Uterus (tissue), 4 donors: ENCODE results near the gene CES3. TPM values are rescaled to one million over a fixed set of nuclear protein-coding genes. Genes with fewer than 3 reads are reported as not detected.
A peak's percentile ranks its signal among the peaks of the same experiment; 100 is the strongest.

ENCODE experiments used
- DNase-seq, 2 donors: peaks; one replicate each; pipeline ENCODE4 v3.0.0-alpha.2; 2019 to 2020
- H3K27ac ChIP-seq, 2 donors: fragments of 200-600 bp; sonication (generic); 1 replicate in 1 of 2; 2 replicates in 1 of 2; pipeline ENCODE4 v1.5.1; 2016 to 2018
- H3K27me3 ChIP-seq, 2 donors: fragments of 200-600 bp; sonication (generic); one replicate each; pipeline ENCODE4 v1.5.1; 2018 to 2019; ENCODE audit warnings: control low read depth in 1 of 2
- H3K36me3 ChIP-seq, 2 donors: fragments of 200-600 bp; sonication (generic); one replicate each; pipeline ENCODE4 v1.5.1; 2019; ENCODE audit warnings: control low read depth in 1 of 2
- H3K4me1 ChIP-seq, 2 donors: fragments of 200-600 bp; sonication (generic); one replicate each; pipeline ENCODE4 v1.5.1; 2018 to 2019; ENCODE audit warnings: control low read depth in 1 of 2
- H3K4me3 ChIP-seq, 2 donors: fragments of 200-600 bp; sonication (generic); 1 replicate in 1 of 2; 2 replicates in 1 of 2; pipeline ENCODE4 v1.5.1; 2018 to 2019; ENCODE audit warnings: mild to moderate bottlenecking in 1 of 2
- H3K9me3 ChIP-seq, 2 donors: fragments of 200-600 bp; sonication (generic); one replicate each; pipeline ENCODE4 v1.5.1; 2019; ENCODE audit warnings: control low read depth in 1 of 2
- CTCF ChIP-seq, 4 experiments: fragments of 200-600 bp in 2 of 4; fragments of 450-650 bp in 2 of 4; sonication (generic) in 2 of 4; IDR thresholded peaks; one replicate each; pipeline ENCODE4 v1.5.1; 2016 to 2019; ENCODE audit warnings: antibody characterized with exemption in 4 of 4, mild to moderate bottlenecking in 2 of 4, moderate library complexity in 1 of 4
- POLR2A ChIP-seq, 2 donors: fragments of 450-650 bp; IDR thresholded peaks; one replicate each; pipeline ENCODE4 v1.6.1; 2016; ENCODE audit warnings: antibody characterized with exemption in 2 of 2, mild to moderate bottlenecking in 1 of 2, moderate library complexity in 1 of 2
- intact Hi-C: fragments of 100-400 bp; cut with DNase I; formaldehyde crosslinking; loops from one replicate; pipeline ENCODE4 v1.15.1; 2023; ENCODE audit warnings: low total_unique reads
- total RNA-seq, 4 donors: library from RNA; depleted of rRNA in 3 of 4; stranded (reverse); fragments of >200 nt in 3 of 4; gene quantifications; one replicate each; pipeline versions ENCODE4 v1.1.0 to v1.2.4, GENCODE V29; 2014 to 2023
- donor health status: DM: yes; HTN: yes; CAD: no.

CES3 gene
- total RNA-seq, 4 donors from 2014 or later = 0.51 to 2.8 (median 0.86) TPM

DNA sequence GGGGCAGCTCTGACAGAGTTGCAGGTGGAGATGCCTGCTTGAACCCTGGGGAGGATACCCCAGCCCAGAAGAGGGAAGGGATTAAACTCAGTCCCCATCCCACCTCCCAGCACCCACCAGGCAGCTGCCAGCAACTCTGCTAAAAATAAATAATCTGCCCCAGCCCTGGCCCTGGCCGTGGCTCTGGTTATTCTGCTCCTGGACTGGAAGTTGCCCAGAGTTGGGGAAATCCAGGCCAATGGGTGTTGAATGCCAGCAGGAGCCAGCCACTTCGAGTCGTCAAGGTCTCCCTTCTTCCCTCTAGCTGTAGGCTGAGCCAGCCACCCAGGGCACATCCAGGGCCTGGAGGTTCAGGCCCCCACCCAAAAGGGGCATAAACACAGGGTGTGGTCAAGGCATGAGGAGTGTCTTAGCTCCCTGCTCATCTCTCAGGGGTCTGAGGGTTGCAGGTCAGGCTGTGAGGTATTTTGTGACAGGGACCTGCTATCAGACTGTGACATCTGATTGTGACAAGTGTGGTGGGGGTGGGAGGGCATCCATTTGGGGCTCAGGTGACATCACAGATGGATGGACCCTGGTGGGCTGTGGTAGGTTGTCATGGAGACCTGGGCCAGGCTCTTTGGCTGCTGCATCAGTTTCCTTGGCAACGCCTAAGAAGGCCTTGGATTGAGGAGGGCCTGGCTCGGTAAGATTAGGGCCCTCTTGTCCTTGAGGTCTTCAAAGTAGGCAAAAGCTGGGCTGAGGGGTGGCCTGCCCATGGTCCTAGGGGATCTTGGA lies 34.7 kb upstream of the CES3 start:
- Histone ChIP-seq H3K36me3 (no peaks in the 10 kb centered on the region), H3K27me3 (no peaks in the 10 kb centered on the region), H3K27ac (peak overlapping the region; percentile 79 to 82), H3K4me3 (no peak overlapping the region), H3K4me1 (peaks cover 0 to 4% of the 10 kb centered on the region in 2 donors), H3K9me3 (no peaks in the 10 kb centered on the region)
- no peak for DNase-seq
- intact Hi-C loops = no loop called here
- no peak for TF ChIP-seq CTCF (IDR thresholded peaks at IDR 0.05)
- TF ChIP-seq POLR2A (IDR thresholded peaks at IDR 0.05) = no peak

GRCh38 chr16:66926961-66927436 lies 34.1 kb upstream of the CES3 start:
- Histone ChIP-seq H3K27me3 (no peaks in the 10 kb centered on the region), H3K9me3 (no peaks in the 10 kb centered on the region), H3K27ac (peak overlapping the region in 1 of 2 donors; percentile 82), H3K4me3 (no peak overlapping the region), H3K4me1 (peaks cover 0 to 4% of the 10 kb centered on the region in 2 donors), H3K36me3 (no peaks in the 10 kb centered on the region)
- DNase-seq = no peak
- TF ChIP-seq CTCF (IDR thresholded peaks at IDR 0.05) = no peak
- TF ChIP-seq POLR2A (IDR thresholded peaks at IDR 0.05) = no peak
- intact Hi-C loops = no loop called here

DNA sequence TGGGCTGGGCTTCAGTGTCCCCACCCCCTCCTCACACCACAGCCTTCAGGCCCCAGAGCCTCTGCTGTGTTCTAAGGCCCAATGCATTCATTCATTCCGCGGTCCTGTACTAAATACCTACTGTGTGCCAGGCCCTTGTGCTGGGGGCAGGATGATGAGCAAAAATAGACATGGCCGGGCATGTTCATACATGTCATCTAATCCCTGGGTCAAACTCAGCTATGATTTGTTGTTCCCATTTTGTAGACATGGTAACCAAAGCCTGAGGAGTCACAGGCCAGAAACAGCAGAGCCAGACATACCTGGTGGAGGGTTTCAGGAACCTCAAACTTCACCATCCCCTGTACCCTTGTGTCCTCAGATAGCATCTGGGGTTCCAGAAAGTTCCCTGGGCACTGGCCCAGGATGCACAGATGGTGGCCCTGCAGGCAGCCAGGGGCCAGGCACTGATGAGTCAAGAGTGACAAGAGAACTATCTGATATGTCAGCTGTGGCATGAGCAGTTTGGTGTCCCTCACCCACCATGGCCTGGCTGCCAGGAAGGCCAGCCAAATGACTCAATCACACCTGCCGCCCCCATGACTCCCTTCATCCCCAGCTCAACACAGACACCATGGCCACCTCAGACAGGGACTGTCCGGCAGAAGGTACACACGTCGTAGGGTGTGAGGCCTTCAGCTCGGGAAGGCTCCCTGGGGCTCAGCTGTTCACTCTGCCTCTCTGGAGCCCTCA lies 33.0 kb upstream of the CES3 start:
- intact Hi-C loops = no loop called here
- Histone ChIP-seq H3K4me3 (no peak overlapping the region), H3K36me3 (no peaks in the 10 kb centered on the region), H3K27me3 (no peaks in the 10 kb centered on the region), H3K4me1 (peaks cover 0 to 11% of the 10 kb centered on the region in 2 donors), H3K9me3 (no peaks in the 10 kb centered on the region), H3K27ac (no peak overlapping the region)
- DNase-seq = no peak
- TF ChIP-seq POLR2A (IDR thresholded peaks at IDR 0.05) (no peak), CTCF (IDR thresholded peaks at IDR 0.05) (no peak)

GRCh38 chr16:66928702-66929388 lies 32.2 kb upstream of the CES3 start:
- H3K9me3 ChIP-seq = no peaks in the 10 kb centered on the region
- DNase-seq = no peak
- no peaks in the 10 kb centered on the region for H3K27me3 ChIP-seq
- no peak overlapping the region for H3K27ac ChIP-seq
- H3K36me3 ChIP-seq = no peaks in the 10 kb centered on the region
- no peak overlapping the region for H3K4me3 ChIP-seq
- H3K4me1 ChIP-seq = peaks cover 0 to 16% of the 10 kb centered on the region in 2 donors
- TF ChIP-seq POLR2A (IDR thresholded peaks at IDR 0.05) (no peak), CTCF (IDR thresholded peaks at IDR 0.05) (peak in 1 of 4 experiments; percentile 19)
- intact Hi-C loops = no loop called here
